Activated CD4-positive, CD25-positive, alpha-beta regulatory T cell treated with anti-CD3 and anti-CD28 coated beads, Interleukin-2, amount 50 U/mL, for 24 hours (primary cell): ENCODE data around the gene PITX1.

Experiments used
- ATAC-seq, 2 donors: fragments of 150-1000 bp; cut with Tn5 transposase; one replicate each; pipeline ENCODE4 v1.10.0; 2021; ENCODE audit warnings: mild to moderate bottlenecking in 1 of 2, moderate library complexity in 1 of 2

The PITX1 gene

GRCh38 chr5:135061001-135061400, 27.0 kb upstream of the PITX1 start:
- ATAC-seq, result no peak

GRCh38 chr5:135060021-135060420, 26.0 kb upstream of the PITX1 start:
- ATAC-seq, result no peak

- no peak for ATAC-seq
Observed at GRCh38 chr5:135059000-135059923, 25.2 kb upstream of the PITX1 start.

- ATAC-seq, result no peak
Observed at GRCh38 chr5:135058331-135058732, 24.3 kb upstream of the PITX1 start.

GRCh38 chr5:135057233-135057632, 23.2 kb upstream of the PITX1 start:
- ATAC-seq, result no peak

- ATAC-seq, result no peak
Observed at GRCh38 chr5:135056316-135057030, 22.4 kb upstream of the PITX1 start.

GRCh38 chr5:135055396-135055795, 21.4 kb upstream of the PITX1 start:
- no peak for ATAC-seq

GRCh38 chr5:135054546-135054945, 20.5 kb upstream of the PITX1 start:
- ATAC-seq, result no peak

- no peak for ATAC-seq
Observed at GRCh38 chr5:135053989-135054388, 20.0 kb upstream of the PITX1 start.

- ATAC-seq, result peak in 1 of 2 donors; percentile 17
Observed at GRCh38 chr5:135053278-135053677, 19.2 kb upstream of the PITX1 start.

GRCh38 chr5:135052511-135053145, 18.6 kb upstream of the PITX1 start:
- ATAC-seq, result no peak

- ATAC-seq, result no peak
Observed at GRCh38 chr5:135051872-135052271, 17.8 kb upstream of the PITX1 start.

GRCh38 chr5:135051399-135051798, 17.4 kb upstream of the PITX1 start:
- no peak for ATAC-seq

GRCh38 chr5:135050244-135050767, 16.3 kb upstream of the PITX1 start:
- ATAC-seq, result no peak

GRCh38 chr5:135048930-135049329, 14.9 kb upstream of the PITX1 start:
- ATAC-seq, result no peak

GRCh38 chr5:135048286-135048685, 14.3 kb upstream of the PITX1 start:
- ATAC-seq, result no peak

GRCh38 chr5:135047347-135047695, 13.3 kb upstream of the PITX1 start:
- ATAC-seq, result no peak

- no peak for ATAC-seq
Observed at GRCh38 chr5:135046661-135047346, 12.8 kb upstream of the PITX1 start.

GRCh38 chr5:135045488-135045887, 11.5 kb upstream of the PITX1 start:
- ATAC-seq, result no peak

- no peak for ATAC-seq
Observed at GRCh38 chr5:135042595-135042994, 8.6 kb upstream of the PITX1 start.

GRCh38 chr5:135041726-135042125, 7.7 kb upstream of the PITX1 start:
- no peak for ATAC-seq

GRCh38 chr5:135041145-135041587, 7.1 kb upstream of the PITX1 start:
- ATAC-seq, result no peak
